Upper lobe of left lung (tissue), 6 donors: ENCODE data around the gene ABLIM2. TPM values are rescaled to one million over a fixed set of nuclear protein-coding genes. Genes with fewer than 3 reads are reported as not detected.

Source experiments
- ATAC-seq, 2 donors: fragments of 200-7000 bp; cut with Tn5 transposase; one replicate each; pipeline ENCODE4 v1.9.1; 2022; ENCODE audit warnings: mild to moderate bottlenecking in 2 of 2, moderate library complexity in 2 of 2; ENCODE audit not compliant: low FRiP score in 2 of 2
- DNase-seq, 2 donors: peaks; one replicate each; pipeline ENCODE4 v3.0.0-alpha.2; 2019 to 2020
- H3K27ac ChIP-seq, 4 donors: fragments of 200-600 bp; sonication (generic); one replicate each; pipeline ENCODE4 v1.5.1; 2016 to 2019
- H3K27me3 ChIP-seq, 4 donors: fragments of 200-600 bp; sonication (generic); one replicate each; pipeline ENCODE4 v1.5.1; 2017 to 2019
- H3K36me3 ChIP-seq, 4 donors: fragments of 200-600 bp; sonication (generic); one replicate each; pipeline ENCODE4 v1.5.1; 2016 to 2019
- H3K4me1 ChIP-seq, 4 donors: fragments of 200-600 bp; sonication (generic); one replicate each; pipeline ENCODE4 v1.5.1; 2018 to 2019
- H3K4me3 ChIP-seq, 4 donors: fragments of 200-600 bp; sonication (generic); one replicate each; pipeline ENCODE4 v1.5.1; 2017 to 2019; ENCODE audit warnings: mild to moderate bottlenecking in 2 of 4, moderate library complexity in 1 of 4
- H3K9me3 ChIP-seq, 4 donors: fragments of 200-600 bp; sonication (generic); one replicate each; pipeline ENCODE4 v1.5.1; 2018 to 2019
- CTCF ChIP-seq, 6 experiments: fragments of 450-650 bp in 4 of 6; fragments of 200-600 bp in 2 of 6; sonication (generic) in 2 of 6; IDR thresholded peaks; one replicate each; pipeline ENCODE4 v1.5.1; 2016 to 2019; ENCODE audit warnings: antibody characterized with exemption in 6 of 6
- EP300 ChIP-seq, 4 donors: sonication (generic); formaldehyde crosslinking; IDR thresholded peaks; one replicate each; pipeline ENCODE4 v1.5.1; 2017; ENCODE audit warnings: antibody characterized with exemption in 4 of 4, control low read depth in 2 of 4
- POLR2A ChIP-seq, 4 donors: fragments of 450-650 bp; IDR thresholded peaks; one replicate each; pipeline ENCODE4 v1.5.1; 2016 to 2017; ENCODE audit warnings: antibody characterized with exemption in 4 of 4, mild to moderate bottlenecking in 2 of 4
- POLR2AphosphoS5 ChIP-seq, 2 donors: sonication (generic); formaldehyde crosslinking; IDR thresholded peaks; one replicate each; pipeline ENCODE4 v1.5.1; 2017; ENCODE audit warnings: antibody characterized with exemption in 2 of 2
- WGBS, 2 donors: methylation state at CpG; one replicate each; pipeline ENCODE4 v1.1.5; 2017 to 2018; 5-methylcytosine and 5-hydroxymethylcytosine counted together
- total RNA-seq, 6 donors: library from RNA; depleted of rRNA in 4 of 6; stranded (reverse); fragments of >200 nt in 4 of 6; gene quantifications; one replicate each; pipeline versions ENCODE4 v1.1.0 to v1.2.1, GENCODE V29; 2016 to 2021
- donor health status: DM: no; HTN: no; CAD: no; lungs with moderate emphysema.
- donor health status: DM: no; HTN: yes; CAD: no; lungs with severe emphysema.

ABLIM2 gene
- total RNA-seq, 6 donors from 2014 or later = 3.6 to 36.9 (median 8.1) TPM

- TF ChIP-seq CTCF (IDR thresholded peaks at IDR 0.05) (no peak), POLR2A (IDR thresholded peaks at IDR 0.05) (no peak), EP300 (IDR thresholded peaks at IDR 0.05) (no peak), POLR2AphosphoS5 (IDR thresholded peaks at IDR 0.05) (no peak)
- H3K36me3 ChIP-seq = no peaks in the 10 kb centered on the region
- no peaks in the 10 kb centered on the region for H3K27me3 ChIP-seq
- WGBS, 2 donors = 82 to 87% methylated on average over 12 of the region's 12 CpGs
- ATAC-seq (no peak), DNase-seq (no peak)
- no peak overlapping the region for H3K27ac ChIP-seq
- no peak overlapping the region for H3K4me3 ChIP-seq
- peaks cover 4 to 9% (median 8%) of the 10 kb centered on the region in 4 donors for H3K9me3 ChIP-seq
- no peaks in the 10 kb centered on the region for H3K4me1 ChIP-seq
These were observed 67.8 kb downstream of the ABLIM2 start for GRCh38 chr4:8090744-8091301.

- DNase-seq = no peak
- WGBS, 2 donors = 62 to 66% methylated on average over 3 to 4 of the region's 4 CpGs
- no peaks in the 10 kb centered on the region for H3K4me1 ChIP-seq
These were observed 68.3 kb downstream of the ABLIM2 start for GRCh38 chr4:8090312-8090711.

GRCh38 chr4:8089862-8090261 lies 68.8 kb downstream of the ABLIM2 start:
- peaks cover 4 to 9% (median 8%) of the 10 kb centered on the region in 4 donors for H3K9me3 ChIP-seq
- 72 to 92% methylated on average over 1 to 4 of the region's 7 CpGs for WGBS, 2 donors
- no peak overlapping the region for H3K4me3 ChIP-seq
- TF ChIP-seq POLR2A (IDR thresholded peaks at IDR 0.05) (no peak), EP300 (IDR thresholded peaks at IDR 0.05) (no peak), POLR2AphosphoS5 (IDR thresholded peaks at IDR 0.05) (no peak), CTCF (IDR thresholded peaks at IDR 0.05) (no peak)
- ATAC-seq (peak; percentile 24 to 43), DNase-seq (no peak)
- H3K27me3 ChIP-seq = no peaks in the 10 kb centered on the region
- no peaks in the 10 kb centered on the region for H3K36me3 ChIP-seq
- no peak overlapping the region for H3K27ac ChIP-seq
- H3K4me1 ChIP-seq = no peaks in the 10 kb centered on the region

More at GRCh38 chr4:8090312-8090711, 68.3 kb downstream of the ABLIM2 start:
- H3K27ac ChIP-seq = no peak overlapping the region
- H3K36me3 ChIP-seq = no peaks in the 10 kb centered on the region
- H3K9me3 ChIP-seq = peaks cover 4 to 9% (median 8%) of the 10 kb centered on the region in 4 donors
- TF ChIP-seq EP300 (IDR thresholded peaks at IDR 0.05) (no peak), POLR2A (IDR thresholded peaks at IDR 0.05) (no peak), CTCF (IDR thresholded peaks at IDR 0.05) (no peak), POLR2AphosphoS5 (IDR thresholded peaks at IDR 0.05) (no peak)
- no peaks in the 10 kb centered on the region for H3K27me3 ChIP-seq
- H3K4me3 ChIP-seq = no peak overlapping the region
- peak; percentile 16 to 34 for ATAC-seq

- Histone ChIP-seq H3K4me3 (no peak overlapping the region), H3K27ac (no peak overlapping the region), H3K9me3 (peaks cover 1 to 8% (median 4%) of the 10 kb centered on the region in 4 donors), H3K36me3 (no peaks in the 10 kb centered on the region), H3K4me1 (no peaks in the 10 kb centered on the region), H3K27me3 (no peaks in the 10 kb centered on the region)
- ATAC-seq (peak in 1 of 2 donors; percentile 20), DNase-seq (no peak)
- WGBS, 2 donors = 92 to 94% methylated on average over 12 of the region's 12 CpGs
- TF ChIP-seq CTCF (IDR thresholded peaks at IDR 0.05) (no peak), POLR2A (IDR thresholded peaks at IDR 0.05) (no peak), EP300 (IDR thresholded peaks at IDR 0.05) (no peak), POLR2AphosphoS5 (IDR thresholded peaks at IDR 0.05) (no peak)
These were observed 69.6 kb downstream of the ABLIM2 start for GRCh38 chr4:8088966-8089491.
